ENCODE data around the gene CCR5. TPM values are rescaled to one million over a fixed set of nuclear protein-coding genes. Genes with fewer than 3 reads are reported as not detected.

Gene CCR5
- total and polyA plus RNA-seq, 9 of the 15 experiments (the other 6 are each of a cell fraction or from before 2014, with no cell fraction given): not detected

GRCh38 chr3:46381625-46382024, 10.9 kb downstream of the CCR5 start:
- BruUV-seq (replicated peaks): no TSS peak
- FAIRE-seq (no peak), DNase-seq (ENCODE audit: extremely low read depth in 1 of 4, low spot score in 3 of 4) (no peak), ATAC-seq (no peak)
- Histone ChIP-seq H3K4me3 (no peak overlapping the region), H2AFZ (ENCODE audit: low read depth, low read length) (no peak overlapping the region), H3K4me2 (ENCODE audit: insufficient read depth, low read length) (no peak overlapping the region), H4K20me1 (replicated peaks; ENCODE audit: control insufficient read depth, insufficient read depth, low read length) (no peaks in the 10 kb centered on the region), H3K9me1 (ENCODE audit: control insufficient read depth, insufficient read depth, low read length) (no peaks in the 10 kb centered on the region), H3K79me2 (ENCODE audit: control insufficient read depth, insufficient read depth, low read length) (no peaks in the 10 kb centered on the region), H3K27me3 (ENCODE audit: control insufficient read depth in 2 of 2, insufficient read depth in 2 of 2, low read length in 2 of 2) (peaks cover 4 to 6% of the 10 kb centered on the region in 2 experiments; a peak in 3 of 5 replicates), H3K4me1 (replicated peaks in 1 of 2; ENCODE audit: control insufficient read depth in 2 of 2, insufficient read depth in 2 of 2, low read length in 2 of 2) (peaks cover 0 to 10% of the 10 kb centered on the region in 2 experiments; a peak in 2 of 5 replicates), H3K9ac (ENCODE audit: insufficient read depth in 1 of 2, low read depth in 2 of 2, low read length in 2 of 2) (no peak overlapping the region), H3K36me3 (ENCODE audit: control insufficient read depth, insufficient read depth, low read length) (no peaks in the 10 kb centered on the region), H3K27ac (ENCODE audit: extremely low read depth, low read depth, low read length) (no peak overlapping the region), H3K9me3 (replicated peaks; ENCODE audit: control insufficient read depth, insufficient read depth, low read depth, low read length) (no peaks in the 10 kb centered on the region)
- 4% methylated on average over 3 of the region's 3 CpGs for WGBS (ENCODE audit: insufficient coverage, low coverage, missing lambda C conversion rate)
- in situ Hi-C loops (cut with MboI) (no loop called here), intact Hi-C loops (cut with micrococcal nuclease) (no loop called here)
- TF ChIP-seq RBM25 (IDR thresholded peaks at IDR 0.05; ENCODE audit: low read depth, low read length, severe bottlenecking) (peak; percentile 21), HMGN3 (IDR thresholded peaks at IDR 0.05; ENCODE audit: borderline replicate concordance, extremely low read depth, insufficient read length, low read depth, low read length) (no peak), MCM2 (IDR thresholded peaks at IDR 0.05; ENCODE audit: low read depth) (no peak), ZFP36 (IDR thresholded peaks at IDR 0.05; ENCODE audit: low read depth, low read length, partially characterized antibody) (peak; percentile 52), ADNP (tag; IDR thresholded peaks at IDR 0.05) (0 out of 2 replicates have a peak, but pooled peaks have one; percentile 27)
- POLR2A ChIA-PET: interaction anchor here (0.6 to 1.5 kb wide), 3 partner anchors 9 to 18 kb away, joined by 3 to 4 read pairs (median 3); no protein-coding TSS in a partner anchor
- CTCF ChIA-PET (ENCODE audit: low intra/inter-chr PET ratio): no interaction called here

Measured in K562 (cell line).